Left hindlimb (tissue), 1 donor: Measurements from ENCODE around the gene SLC38A2.
"Not testable (repeated sequence)": the region's sequence is repeated elsewhere in the genome, so short reads cannot be mapped to it uniquely, and the experiment has no call there.

ENCODE experiments used
- DNase-seq: peaks from one replicate; pipeline ENCODE4 v3.0.0-alpha.2; 2018

The SLC38A2 gene

GRCh38 chr12:46360370-46360769, 12.2 kb downstream of the SLC38A2 start:
- DNase-seq: no peak

GRCh38 chr12:46359667-46360280, 12.8 kb downstream of the SLC38A2 start:
- no peak for DNase-seq

- DNase-seq: no peak
These were observed 13.5 kb downstream of the SLC38A2 start for GRCh38 chr12:46358791-46359666.

GRCh38 chr12:46358325-46358700, 14.3 kb downstream of the SLC38A2 start:
- no peak for DNase-seq

GRCh38 chr12:46357438-46358324, 14.9 kb downstream of the SLC38A2 start:
- no peak for DNase-seq

GRCh38 chr12:46356655-46357437, 15.7 kb downstream of the SLC38A2 start:
- DNase-seq: no peak

GRCh38 chr12:46354802-46355199, 17.8 kb downstream of the SLC38A2 start:
- no peak for DNase-seq

GRCh38 chr12:46354111-46354801, 18.3 kb downstream of the SLC38A2 start:
- DNase-seq: no peak

- DNase-seq: no peak
These were observed 20.5 kb downstream of the SLC38A2 start for GRCh38 chr12:46351886-46352650.

- DNase-seq: no peak
These were observed 21.4 kb downstream of the SLC38A2 start for GRCh38 chr12:46351138-46351537.

GRCh38 chr12:46349253-46349652, 23.3 kb downstream of the SLC38A2 start:
- DNase-seq: no peak

- no peak for DNase-seq
These were observed 29.3 kb downstream of the SLC38A2 start for GRCh38 chr12:46343118-46343852.

- DNase-seq: no peak
These were observed 30.0 kb downstream of the SLC38A2 start for GRCh38 chr12:46342562-46343033.

- DNase-seq: no peak
These were observed 33.5 kb downstream of the SLC38A2 start for GRCh38 chr12:46339051-46339450.

- no peak for DNase-seq
These were observed 40.3 kb downstream of the SLC38A2 start for GRCh38 chr12:46332260-46332659.

- DNase-seq: not testable (repeated sequence)
These were observed 47.5 kb downstream of the SLC38A2 start for GRCh38 chr12:46325075-46325474.

GRCh38 chr12:46320731-46321130, 51.8 kb downstream of the SLC38A2 start:
- no peak for DNase-seq

GRCh38 chr12:46318037-46318436, 54.5 kb downstream of the SLC38A2 start:
- DNase-seq: no peak
